ENCODE results near the gene PDGFD.

Gene PDGFD

DNA sequence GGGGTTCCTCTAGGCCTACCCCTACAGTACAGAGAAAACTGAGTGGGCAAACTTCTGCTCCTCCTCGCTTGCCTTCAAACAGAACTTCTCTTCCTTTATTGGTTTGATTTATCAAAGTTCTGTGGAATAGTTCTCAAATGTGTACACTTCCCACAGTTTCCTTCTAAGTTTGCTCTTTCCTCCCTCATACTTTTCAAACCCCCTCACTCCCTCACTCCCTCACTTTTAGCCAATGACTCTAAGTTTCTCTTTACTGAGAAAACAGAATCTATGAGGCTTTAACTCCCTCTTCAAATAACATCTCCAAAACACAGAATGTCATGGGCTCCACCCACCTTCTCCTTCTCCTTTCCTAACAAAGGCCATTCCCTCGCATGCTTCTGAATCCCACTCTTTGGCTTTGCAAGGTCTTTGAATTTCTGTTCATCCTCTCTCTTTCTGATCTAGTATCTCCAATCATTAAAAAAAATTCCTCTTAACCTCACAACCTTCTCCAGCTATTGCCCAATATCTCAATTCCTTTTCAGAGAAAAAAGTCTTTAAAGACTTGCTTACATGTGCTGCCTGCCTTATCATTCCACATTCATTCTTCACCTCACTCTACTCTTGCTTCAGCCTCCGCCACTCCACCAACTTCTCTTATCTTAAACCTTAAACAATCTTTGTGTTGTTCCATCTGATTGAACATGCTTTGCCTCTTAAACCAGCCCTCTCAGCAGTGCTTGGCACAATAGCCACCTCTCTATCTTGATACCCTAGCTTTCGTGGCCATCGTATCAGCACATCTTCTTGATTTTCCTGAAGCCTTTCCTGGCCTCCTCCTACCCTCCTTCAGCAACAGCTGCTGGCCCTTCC is 70.3 kb downstream of the PDGFD start:
- Mint-ChIP-seq H3K27ac (no peak overlapping the region), H3K4me3 (no peak overlapping the region), H3K9me3 (no peaks in the 10 kb centered on the region), H3K36me3 (ENCODE audit: low read depth) (no peaks in the 10 kb centered on the region), H3K27me3 (ENCODE audit: low read depth) (no peaks in the 10 kb centered on the region), H3K4me1 (ENCODE audit: low read depth) (no peaks in the 10 kb centered on the region)

- no peaks in the 10 kb centered on the region for H3K36me3 Mint-ChIP-seq (ENCODE audit: low read depth)
- no peak overlapping the region for H3K4me3 Mint-ChIP-seq
- H3K27ac Mint-ChIP-seq: no peak overlapping the region
- H3K9me3 Mint-ChIP-seq: no peaks in the 10 kb centered on the region
- no peaks in the 10 kb centered on the region for H3K4me1 Mint-ChIP-seq (ENCODE audit: low read depth)
- H3K27me3 Mint-ChIP-seq (ENCODE audit: low read depth): no peaks in the 10 kb centered on the region
These were observed 71.2 kb downstream of the PDGFD start for GRCh38 chr11:104092744-104093143.

DNA sequence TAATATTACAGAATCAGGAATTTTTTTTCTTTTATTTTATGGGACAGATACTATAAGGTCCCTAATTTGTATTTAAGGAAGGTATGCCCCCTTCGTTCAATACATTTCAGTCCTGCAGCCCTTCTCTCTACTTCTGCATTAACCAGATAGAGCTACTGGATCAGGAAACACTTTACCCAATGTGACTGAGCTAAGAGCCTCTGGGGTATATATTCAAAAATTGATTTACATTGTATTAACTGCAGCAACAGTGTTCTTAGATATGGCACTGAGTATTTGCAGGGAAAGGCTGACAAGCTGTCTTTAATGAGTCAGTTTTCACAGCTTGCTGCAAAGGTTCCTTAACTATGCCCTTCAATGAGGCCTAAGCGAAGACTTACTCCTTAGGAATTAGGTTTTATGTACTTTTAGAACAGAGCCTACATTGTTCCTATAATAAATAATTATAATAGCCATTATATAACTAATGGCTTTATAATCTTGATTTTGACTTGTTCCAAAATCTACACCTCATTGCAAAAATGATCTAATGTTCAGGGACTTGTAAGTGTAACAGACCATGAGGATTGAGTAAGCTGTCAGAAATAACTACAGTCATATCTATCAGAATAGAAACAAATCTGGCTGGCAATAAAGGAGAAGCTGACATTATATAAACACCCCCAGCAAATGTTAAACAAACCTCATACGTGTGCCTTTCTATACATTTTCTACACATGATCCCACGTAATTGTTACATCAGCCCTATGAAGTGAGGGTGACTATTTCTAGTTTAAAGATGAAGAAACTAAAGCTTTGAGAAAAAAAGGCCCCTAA is 72.5 kb downstream of the PDGFD start:
- Mint-ChIP-seq H3K4me1 (ENCODE audit: low read depth) (no peaks in the 10 kb centered on the region), H3K27me3 (ENCODE audit: low read depth) (no peaks in the 10 kb centered on the region), H3K4me3 (no peak overlapping the region), H3K36me3 (ENCODE audit: low read depth) (no peaks in the 10 kb centered on the region), H3K9me3 (no peaks in the 10 kb centered on the region), H3K27ac (no peak overlapping the region)

- Mint-ChIP-seq H3K27me3 (ENCODE audit: low read depth) (no peaks in the 10 kb centered on the region), H3K36me3 (ENCODE audit: low read depth) (no peaks in the 10 kb centered on the region), H3K27ac (no peak overlapping the region)
These were observed 73.2 kb downstream of the PDGFD start for GRCh38 chr11:104090767-104091166.

GRCh38 chr11:104089481-104089880 is 74.5 kb downstream of the PDGFD start:
- Mint-ChIP-seq H3K9me3 (no peaks in the 10 kb centered on the region), H3K27me3 (ENCODE audit: low read depth) (no peaks in the 10 kb centered on the region), H3K4me1 (ENCODE audit: low read depth) (no peaks in the 10 kb centered on the region), H3K27ac (no peak overlapping the region), H3K36me3 (ENCODE audit: low read depth) (no peaks in the 10 kb centered on the region), H3K4me3 (no peak overlapping the region)

More at GRCh38 chr11:104090767-104091166, 73.2 kb downstream of the PDGFD start:
- no peaks in the 10 kb centered on the region for H3K4me1 Mint-ChIP-seq (ENCODE audit: low read depth)
- no peaks in the 10 kb centered on the region for H3K9me3 Mint-ChIP-seq
- no peak overlapping the region for H3K4me3 Mint-ChIP-seq

DNA sequence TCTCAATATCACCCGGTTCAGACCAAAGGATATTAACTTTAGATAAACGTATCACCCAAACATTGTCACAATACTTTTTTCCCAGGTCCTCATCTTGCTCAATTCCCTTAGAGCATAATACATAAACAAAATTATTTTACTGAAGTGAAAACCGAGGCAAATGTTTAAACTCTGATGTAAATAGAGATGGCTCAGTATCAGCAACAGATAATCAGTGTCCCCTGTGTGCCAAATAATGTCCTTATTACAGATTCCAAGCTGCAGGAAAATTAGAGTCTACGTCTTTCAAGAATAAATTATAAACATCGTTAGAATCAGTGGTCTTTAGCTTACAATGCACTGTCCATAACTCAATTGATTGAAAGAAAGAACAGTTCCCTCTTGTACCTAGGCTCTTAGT is 77.3 kb downstream of the PDGFD start:
- Mint-ChIP-seq H3K9me3 (no peaks in the 10 kb centered on the region), H3K27me3 (ENCODE audit: low read depth) (no peaks in the 10 kb centered on the region), H3K27ac (no peak overlapping the region), H3K36me3 (ENCODE audit: low read depth) (no peaks in the 10 kb centered on the region), H3K4me3 (no peak overlapping the region), H3K4me1 (ENCODE audit: low read depth) (no peaks in the 10 kb centered on the region)

DNA sequence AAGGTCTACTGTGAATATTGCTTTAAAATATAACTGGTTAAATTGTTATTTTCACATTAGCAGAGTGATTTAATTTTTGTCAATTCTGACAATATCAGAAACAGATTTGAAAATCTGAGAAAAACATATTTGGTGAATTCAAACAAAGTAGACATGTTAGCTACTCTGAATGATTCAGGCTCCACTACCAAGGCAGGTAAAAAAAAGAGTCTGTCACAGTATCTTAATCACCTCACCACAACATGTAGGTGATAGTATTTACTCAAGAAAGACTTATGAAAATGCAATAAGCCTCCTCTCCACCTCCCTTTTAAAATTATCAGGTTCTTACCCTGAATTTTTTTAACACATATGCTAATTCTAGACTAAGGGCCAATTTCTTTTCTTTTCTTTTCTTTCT is 85.0 kb downstream of the PDGFD start:
- Mint-ChIP-seq H3K36me3 (ENCODE audit: low read depth) (no peaks in the 10 kb centered on the region), H3K9me3 (no peaks in the 10 kb centered on the region), H3K4me3 (no peak overlapping the region), H3K27ac (no peak overlapping the region), H3K27me3 (ENCODE audit: low read depth) (no peaks in the 10 kb centered on the region), H3K4me1 (ENCODE audit: low read depth) (no peaks in the 10 kb centered on the region)

DNA sequence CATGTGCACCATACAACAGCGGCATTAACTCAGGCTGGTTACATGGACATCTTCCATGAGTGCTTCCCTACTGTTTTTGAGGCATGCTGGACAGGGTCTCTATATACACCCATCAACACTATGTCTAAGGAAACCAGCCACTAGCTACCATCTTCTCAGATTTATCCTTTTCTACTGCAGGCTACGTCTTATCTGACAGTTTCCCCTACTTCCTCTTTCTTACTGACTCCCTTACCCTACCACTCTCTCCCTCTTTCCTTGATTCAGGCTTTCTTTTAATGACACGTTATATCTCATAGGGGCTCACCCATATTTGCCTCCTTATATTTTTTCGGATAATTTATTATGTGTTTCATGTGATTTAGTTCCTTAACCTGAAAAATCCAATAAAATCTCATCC is 85.7 kb downstream of the PDGFD start:
- H3K36me3 Mint-ChIP-seq (ENCODE audit: low read depth): no peaks in the 10 kb centered on the region
- no peaks in the 10 kb centered on the region for H3K4me1 Mint-ChIP-seq (ENCODE audit: low read depth)
- no peaks in the 10 kb centered on the region for H3K9me3 Mint-ChIP-seq
- H3K27ac Mint-ChIP-seq: no peak overlapping the region
- H3K4me3 Mint-ChIP-seq: no peak overlapping the region
- no peaks in the 10 kb centered on the region for H3K27me3 Mint-ChIP-seq (ENCODE audit: low read depth)

GRCh38 chr11:104076455-104076854 is 87.5 kb downstream of the PDGFD start:
- Mint-ChIP-seq H3K27me3 (ENCODE audit: low read depth) (no peaks in the 10 kb centered on the region), H3K9me3 (no peaks in the 10 kb centered on the region), H3K4me3 (no peak overlapping the region), H3K36me3 (ENCODE audit: low read depth) (no peaks in the 10 kb centered on the region), H3K4me1 (ENCODE audit: low read depth) (no peaks in the 10 kb centered on the region), H3K27ac (no peak overlapping the region)

GRCh38 chr11:104075706-104076105 is 88.2 kb downstream of the PDGFD start:
- H3K27me3 Mint-ChIP-seq (ENCODE audit: low read depth): no peaks in the 10 kb centered on the region
- H3K36me3 Mint-ChIP-seq (ENCODE audit: low read depth): no peaks in the 10 kb centered on the region
- no peaks in the 10 kb centered on the region for H3K4me1 Mint-ChIP-seq (ENCODE audit: low read depth)
- no peaks in the 10 kb centered on the region for H3K9me3 Mint-ChIP-seq
- H3K27ac Mint-ChIP-seq: no peak overlapping the region
- H3K4me3 Mint-ChIP-seq: no peak overlapping the region

- H3K4me1 Mint-ChIP-seq (ENCODE audit: low read depth): no peaks in the 10 kb centered on the region
- H3K36me3 Mint-ChIP-seq (ENCODE audit: low read depth): no peaks in the 10 kb centered on the region
- no peak overlapping the region for H3K4me3 Mint-ChIP-seq
- H3K27me3 Mint-ChIP-seq (ENCODE audit: low read depth): no peaks in the 10 kb centered on the region
- H3K27ac Mint-ChIP-seq: no peak overlapping the region
- H3K9me3 Mint-ChIP-seq: no peaks in the 10 kb centered on the region
These were observed 88.9 kb downstream of the PDGFD start for GRCh38 chr11:104075091-104075490.

GRCh38 chr11:104073950-104074705 is 89.8 kb downstream of the PDGFD start:
- Mint-ChIP-seq H3K27me3 (ENCODE audit: low read depth) (no peaks in the 10 kb centered on the region), H3K9me3 (no peaks in the 10 kb centered on the region), H3K27ac (no peak overlapping the region), H3K4me3 (no peak overlapping the region), H3K36me3 (ENCODE audit: low read depth) (no peaks in the 10 kb centered on the region), H3K4me1 (ENCODE audit: low read depth) (no peaks in the 10 kb centered on the region)

GRCh38 chr11:104067534-104067933 is 96.4 kb downstream of the PDGFD start:
- H3K4me1 Mint-ChIP-seq (ENCODE audit: low read depth): no peaks in the 10 kb centered on the region
- no peaks in the 10 kb centered on the region for H3K9me3 Mint-ChIP-seq
- H3K27me3 Mint-ChIP-seq (ENCODE audit: low read depth): no peaks in the 10 kb centered on the region
- H3K4me3 Mint-ChIP-seq: no peak overlapping the region
- H3K36me3 Mint-ChIP-seq (ENCODE audit: low read depth): no peaks in the 10 kb centered on the region
- no peak overlapping the region for H3K27ac Mint-ChIP-seq

GRCh38 chr11:104064034-104064630 is 99.8 kb downstream of the PDGFD start:
- Mint-ChIP-seq H3K4me1 (ENCODE audit: low read depth) (no peaks in the 10 kb centered on the region), H3K9me3 (no peaks in the 10 kb centered on the region), H3K36me3 (ENCODE audit: low read depth) (no peaks in the 10 kb centered on the region), H3K4me3 (no peak overlapping the region), H3K27me3 (ENCODE audit: low read depth) (no peaks in the 10 kb centered on the region), H3K27ac (no peak overlapping the region)
